GM10847 (cell line): ENCODE results near the gene F2RL3.

Experiments
- POLR2A ChIP-seq: IDR thresholded peaks from 2 replicates; pipeline ENCODE4 v1.6.1; 2011; ENCODE audit not compliant: insufficient read length; ENCODE audit errors: extremely low read depth

The F2RL3 gene

DNA sequence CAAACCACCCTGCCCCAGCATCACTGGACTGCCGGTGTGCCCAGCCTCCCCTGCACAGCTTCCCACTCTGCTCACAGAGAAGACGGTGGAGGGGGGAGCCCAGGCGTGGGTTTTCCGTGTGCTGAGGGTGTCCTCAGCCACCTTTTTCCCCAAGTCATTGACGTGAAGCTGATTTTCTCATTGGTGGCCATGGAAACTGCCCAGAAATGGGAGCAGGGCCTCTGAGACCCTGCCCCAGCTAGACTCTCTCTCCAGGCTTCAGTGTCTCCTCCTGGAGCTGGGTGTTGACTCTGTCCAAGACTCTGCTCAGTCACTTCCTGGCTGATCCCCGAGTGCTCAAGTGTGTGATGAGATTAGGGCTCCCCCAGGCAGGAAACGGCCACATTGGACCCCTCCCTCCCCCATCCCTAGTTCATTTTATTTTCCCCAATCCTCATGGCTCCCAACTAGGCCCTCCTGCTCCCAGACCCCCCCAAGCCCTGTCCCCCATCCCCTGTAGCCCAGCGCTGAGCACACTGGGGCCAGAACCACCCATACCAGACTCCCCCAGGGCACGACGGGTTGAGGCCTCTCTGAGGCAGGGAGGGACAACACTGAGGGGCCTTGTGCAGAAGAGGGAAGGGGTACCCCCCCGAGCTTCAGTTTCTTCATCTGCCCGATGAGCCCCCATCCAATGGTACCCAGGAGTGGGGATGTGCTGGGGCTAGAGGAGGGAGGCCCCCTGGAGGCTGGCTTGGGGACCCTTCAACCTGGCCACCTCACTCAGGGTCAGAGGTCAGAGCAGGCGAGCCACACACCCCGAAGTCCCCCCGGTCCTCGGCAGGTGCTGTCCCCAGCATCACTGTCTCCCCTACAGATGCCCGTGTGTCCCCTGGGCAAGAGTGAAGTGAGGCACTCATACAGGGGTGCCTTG is 1.2 kb upstream of the F2RL3 start:
- TF ChIP-seq POLR2A, result no peak

DNA sequence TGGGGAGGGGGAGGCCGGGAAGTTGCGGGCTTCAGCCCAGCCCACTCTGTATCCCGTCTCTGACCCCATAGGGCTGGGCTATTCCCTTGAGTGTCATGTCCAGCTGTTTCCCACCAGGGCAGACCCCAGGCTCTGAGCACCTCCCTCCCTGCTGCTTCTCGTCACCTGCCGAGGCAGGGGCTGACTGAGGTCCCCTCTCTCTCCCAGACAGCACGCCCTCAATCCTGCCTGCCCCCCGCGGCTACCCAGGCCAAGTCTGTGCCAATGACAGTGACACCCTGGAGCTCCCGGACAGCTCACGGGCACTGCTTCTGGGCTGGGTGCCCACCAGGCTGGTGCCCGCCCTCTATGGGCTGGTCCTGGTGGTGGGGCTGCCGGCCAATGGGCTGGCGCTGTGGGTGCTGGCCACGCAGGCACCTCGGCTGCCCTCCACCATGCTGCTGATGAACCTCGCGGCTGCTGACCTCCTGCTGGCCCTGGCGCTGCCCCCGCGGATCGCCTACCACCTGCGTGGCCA is 625 bp downstream of the F2RL3 start:
- no peak for TF ChIP-seq POLR2A

DNA sequence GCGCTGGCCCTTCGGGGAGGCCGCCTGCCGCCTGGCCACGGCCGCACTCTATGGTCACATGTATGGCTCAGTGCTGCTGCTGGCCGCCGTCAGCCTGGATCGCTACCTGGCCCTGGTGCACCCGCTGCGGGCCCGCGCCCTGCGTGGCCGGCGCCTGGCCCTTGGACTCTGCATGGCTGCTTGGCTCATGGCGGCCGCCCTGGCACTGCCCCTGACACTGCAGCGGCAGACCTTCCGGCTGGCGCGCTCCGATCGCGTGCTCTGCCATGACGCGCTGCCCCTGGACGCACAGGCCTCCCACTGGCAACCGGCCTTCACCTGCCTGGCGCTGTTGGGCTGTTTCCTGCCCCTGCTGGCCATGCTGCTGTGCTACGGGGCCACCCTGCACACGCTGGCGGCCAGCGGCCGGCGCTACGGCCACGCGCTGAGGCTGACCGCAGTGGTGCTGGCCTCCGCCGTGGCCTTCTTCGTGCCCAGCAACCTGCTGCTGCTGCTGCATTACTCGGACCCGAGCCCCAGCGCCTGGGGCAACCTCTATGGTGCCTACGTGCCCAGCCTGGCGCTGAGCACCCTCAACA is 1.2 kb downstream of the F2RL3 start:
- no peak for TF ChIP-seq POLR2A

DNA sequence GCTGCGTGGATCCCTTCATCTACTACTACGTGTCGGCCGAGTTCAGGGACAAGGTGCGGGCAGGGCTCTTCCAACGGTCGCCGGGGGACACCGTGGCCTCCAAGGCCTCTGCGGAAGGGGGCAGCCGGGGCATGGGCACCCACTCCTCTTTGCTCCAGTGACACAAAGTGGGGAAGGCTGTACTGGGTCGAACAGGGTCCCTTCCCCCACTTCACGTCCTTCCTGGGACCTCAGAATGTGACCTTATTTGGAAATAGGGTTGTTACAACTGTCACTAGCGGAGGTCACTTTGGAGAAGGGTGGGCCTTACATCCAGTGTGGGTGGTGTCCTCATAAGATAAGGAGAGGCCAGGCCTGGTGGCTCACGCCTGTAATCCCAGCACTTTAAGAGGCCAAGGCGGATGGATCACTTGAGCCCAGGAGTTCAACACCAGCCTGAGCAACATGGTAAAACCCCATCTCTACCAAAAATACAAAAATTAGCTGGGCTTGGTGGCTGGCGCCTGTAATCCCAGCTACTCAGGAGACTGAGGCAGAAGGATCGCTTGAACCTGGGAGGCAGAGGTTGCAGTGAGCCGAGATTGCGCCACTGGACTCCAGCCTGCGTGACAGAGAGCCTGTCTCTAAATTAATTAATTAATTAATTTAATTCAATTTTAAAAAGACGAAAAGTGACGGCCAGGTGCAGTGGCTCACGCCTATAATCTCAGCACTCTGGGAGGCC is 1.8 kb downstream of the F2RL3 start:
- no peak for TF ChIP-seq POLR2A

DNA sequence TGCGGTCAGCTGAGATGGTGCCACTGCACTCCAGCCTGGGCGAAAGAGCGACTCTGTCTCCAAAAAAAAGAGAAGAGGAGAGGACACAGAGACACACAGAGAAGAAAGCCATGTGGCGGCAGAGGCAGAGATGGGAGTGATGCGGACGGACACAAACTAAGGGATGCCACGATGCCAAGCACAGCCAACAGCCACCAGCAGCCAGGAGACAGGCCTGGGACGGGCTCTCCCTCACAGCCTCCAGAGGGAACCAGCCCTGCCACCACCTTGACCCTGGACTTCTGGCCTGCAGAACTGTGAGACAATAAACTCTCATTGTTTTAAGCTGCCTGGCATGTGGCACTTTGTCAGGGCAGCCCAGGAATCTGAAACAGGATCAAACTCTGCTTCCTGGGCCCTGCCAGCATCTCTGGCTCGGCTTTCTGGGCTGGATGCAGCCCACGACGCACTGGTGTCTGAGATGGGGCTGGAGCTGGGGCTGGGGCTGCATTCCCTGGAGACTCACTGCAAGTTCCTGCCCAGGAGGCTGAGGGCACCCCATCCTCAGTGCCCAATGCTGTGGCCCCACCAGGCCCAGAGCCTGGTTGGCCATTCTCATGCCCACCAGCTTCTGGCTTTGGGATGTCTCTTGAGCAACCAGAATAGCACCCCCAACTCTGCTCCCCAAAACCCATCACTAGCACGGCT is 3.0 kb downstream of the F2RL3 start:
- TF ChIP-seq POLR2A, result no peak

DNA sequence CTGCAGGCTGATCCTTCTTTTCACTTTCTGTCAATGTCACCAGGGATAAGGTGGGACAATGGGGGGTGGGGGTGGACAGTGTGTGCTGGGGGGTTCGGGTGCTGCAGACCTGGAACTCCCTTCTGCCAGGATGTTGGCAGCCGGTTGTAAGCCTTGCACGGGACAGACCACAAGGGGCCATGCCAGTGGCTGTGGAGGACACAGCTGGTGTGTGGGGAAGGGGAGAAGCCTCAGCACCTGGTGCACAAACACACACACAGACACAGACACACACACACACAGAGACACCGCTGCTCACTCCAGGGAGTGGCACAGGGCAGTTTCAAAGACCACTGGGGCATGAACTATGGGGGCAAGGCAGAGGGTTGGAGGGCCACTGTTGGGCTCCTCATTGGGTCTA is 3.6 kb downstream of the F2RL3 start:
- TF ChIP-seq POLR2A, result no peak

DNA sequence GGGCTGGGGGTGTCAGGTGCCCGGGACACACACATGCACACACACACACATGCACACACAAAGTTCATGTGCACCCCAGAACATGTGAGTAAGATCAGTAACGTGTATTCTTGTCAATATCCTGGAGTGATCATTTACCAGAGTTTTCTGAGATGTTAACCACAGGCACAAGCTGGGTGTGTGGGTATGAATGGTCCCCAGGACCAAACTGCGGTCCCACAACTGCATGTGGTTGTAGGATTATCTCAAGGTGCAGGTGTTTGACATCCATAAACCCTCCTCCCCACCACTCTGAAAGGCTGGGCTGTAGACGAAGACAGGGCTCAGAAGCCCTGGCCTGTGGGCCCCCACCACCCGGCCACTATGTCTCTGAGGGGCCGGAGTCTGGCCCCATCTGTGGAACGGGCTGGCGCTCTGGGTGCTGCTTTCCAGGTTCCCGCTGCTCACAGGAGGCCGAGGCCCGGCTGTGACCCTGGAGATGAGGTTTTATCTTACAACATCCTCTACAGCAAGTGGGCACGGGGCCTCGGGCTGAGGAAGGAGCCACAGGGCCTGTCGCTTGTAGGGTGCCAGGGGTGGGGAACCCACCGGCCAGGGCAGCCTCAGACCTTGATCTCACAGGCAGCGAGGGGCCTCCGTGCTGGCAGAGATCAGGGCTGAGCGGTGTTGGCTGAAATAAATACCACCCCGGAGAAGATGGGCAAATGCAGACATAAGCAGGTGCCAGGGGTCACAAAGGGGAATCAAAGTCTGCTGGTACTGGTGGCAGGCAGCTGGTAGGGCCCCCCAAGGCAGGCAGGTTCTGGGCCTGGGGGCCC is 4.3 kb downstream of the F2RL3 start:
- TF ChIP-seq POLR2A, result no peak

DNA sequence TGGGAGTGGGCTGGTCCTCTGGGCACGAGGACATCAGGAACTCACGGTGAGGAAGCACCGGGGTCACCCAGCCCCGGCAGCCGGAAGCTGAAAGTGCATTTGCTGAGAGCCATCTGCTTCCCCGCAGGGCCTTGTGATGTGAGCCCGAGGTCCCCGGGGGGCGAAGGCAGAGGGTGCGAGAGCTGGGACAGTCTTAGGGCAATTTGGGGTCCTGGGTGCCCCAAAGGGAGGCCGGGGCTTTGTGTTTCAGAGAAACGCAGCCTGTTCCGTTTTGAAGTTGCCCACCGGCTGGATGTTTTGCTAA is 4.8 kb downstream of the F2RL3 start:
- TF ChIP-seq POLR2A, result no peak

DNA sequence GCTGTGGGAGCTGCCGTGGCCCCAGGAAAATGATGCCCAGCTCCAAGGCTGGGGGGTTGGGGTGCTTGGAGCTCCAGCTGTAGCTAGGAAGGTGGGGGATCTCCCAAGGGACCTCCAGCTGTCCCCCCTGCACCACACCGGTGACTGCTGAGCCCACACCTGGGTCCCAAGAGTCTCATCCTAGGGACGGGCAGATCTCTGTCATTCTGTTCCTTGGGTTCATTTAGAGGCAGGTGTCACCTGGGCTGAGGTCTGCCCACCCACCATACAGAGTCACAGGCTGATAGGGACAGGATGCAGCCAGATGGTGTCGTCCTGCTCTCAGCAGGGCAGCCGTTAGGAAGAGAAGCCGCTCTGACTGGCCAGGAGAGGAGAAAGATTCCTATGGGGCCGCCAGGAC is 5.3 kb downstream of the F2RL3 start:
- no peak for TF ChIP-seq POLR2A

DNA sequence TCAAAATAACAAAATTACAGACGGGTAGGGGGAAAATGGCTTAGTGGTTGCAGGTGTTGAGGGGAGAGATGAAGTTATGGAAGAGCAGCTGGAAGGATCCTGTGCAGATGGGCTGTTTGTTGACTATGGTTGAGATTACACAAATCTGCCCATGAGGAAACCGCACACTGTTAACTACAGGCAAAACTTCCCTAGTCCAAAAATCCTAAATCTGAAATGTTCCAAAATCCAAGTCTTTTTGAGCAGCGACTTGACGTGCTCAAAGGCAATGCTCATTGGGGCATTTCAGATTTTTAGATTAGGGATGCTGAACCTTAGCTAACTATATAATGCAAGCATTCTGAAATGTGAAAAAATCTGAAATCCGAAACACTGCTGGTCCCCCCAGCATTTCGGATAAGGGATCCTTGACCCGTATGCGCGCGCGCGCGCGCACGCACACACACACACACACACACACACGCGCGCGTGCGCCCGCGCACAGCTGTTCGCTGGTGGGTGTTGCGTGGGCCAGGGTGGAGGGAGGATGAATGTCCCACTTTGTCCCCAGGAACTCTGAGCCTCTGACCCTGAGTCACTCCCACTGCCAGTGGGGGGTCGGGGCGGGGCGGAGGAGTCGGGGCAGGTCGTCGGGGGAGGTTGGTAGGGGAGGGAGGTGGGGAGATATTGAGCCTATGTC is 6.8 kb downstream of the F2RL3 start:
- TF ChIP-seq POLR2A, result no peak

DNA sequence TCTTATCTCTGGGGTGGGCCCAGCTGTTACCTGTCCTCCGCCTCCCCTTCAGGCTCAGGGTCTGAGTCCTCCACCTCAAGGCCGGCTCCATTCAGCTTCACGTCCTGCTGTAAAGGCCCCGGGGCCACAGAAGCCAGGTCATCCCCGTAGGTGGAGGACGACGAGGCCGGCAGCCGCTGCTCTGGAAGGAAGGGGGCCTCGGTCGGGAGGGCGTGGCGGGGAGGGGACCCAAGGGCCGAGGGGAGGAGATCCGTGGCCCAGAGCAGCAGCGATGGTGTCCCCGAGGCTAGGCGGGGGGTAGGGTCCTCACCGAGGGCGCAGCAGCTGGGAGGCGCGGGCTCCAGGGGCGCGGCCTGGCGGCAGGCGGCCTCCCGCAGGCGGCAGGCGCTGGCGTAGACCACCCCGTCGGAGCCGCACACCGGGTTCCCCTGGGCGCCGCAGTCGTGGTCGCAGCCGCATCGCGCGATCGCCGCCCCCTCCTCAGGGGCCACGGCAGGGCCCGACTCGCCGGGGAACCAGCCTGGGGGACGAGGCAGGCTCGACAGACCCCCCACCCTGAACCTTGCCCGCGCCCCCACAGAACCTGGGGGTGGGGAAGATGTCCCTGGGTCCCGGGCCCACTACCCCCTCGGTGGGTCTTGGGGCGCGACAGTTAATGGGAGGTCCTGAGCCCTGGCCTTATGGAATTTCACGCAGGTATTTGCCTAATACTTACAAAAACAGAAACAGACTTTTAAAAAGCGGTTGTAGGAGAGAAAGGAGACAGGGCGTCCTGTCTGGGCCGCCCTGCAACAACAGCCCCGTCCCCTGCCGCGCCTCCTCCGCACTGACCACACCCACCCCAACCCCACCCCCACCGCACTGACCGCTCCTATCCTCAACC is 7.6 kb downstream of the F2RL3 start:
- no peak for TF ChIP-seq POLR2A

DNA sequence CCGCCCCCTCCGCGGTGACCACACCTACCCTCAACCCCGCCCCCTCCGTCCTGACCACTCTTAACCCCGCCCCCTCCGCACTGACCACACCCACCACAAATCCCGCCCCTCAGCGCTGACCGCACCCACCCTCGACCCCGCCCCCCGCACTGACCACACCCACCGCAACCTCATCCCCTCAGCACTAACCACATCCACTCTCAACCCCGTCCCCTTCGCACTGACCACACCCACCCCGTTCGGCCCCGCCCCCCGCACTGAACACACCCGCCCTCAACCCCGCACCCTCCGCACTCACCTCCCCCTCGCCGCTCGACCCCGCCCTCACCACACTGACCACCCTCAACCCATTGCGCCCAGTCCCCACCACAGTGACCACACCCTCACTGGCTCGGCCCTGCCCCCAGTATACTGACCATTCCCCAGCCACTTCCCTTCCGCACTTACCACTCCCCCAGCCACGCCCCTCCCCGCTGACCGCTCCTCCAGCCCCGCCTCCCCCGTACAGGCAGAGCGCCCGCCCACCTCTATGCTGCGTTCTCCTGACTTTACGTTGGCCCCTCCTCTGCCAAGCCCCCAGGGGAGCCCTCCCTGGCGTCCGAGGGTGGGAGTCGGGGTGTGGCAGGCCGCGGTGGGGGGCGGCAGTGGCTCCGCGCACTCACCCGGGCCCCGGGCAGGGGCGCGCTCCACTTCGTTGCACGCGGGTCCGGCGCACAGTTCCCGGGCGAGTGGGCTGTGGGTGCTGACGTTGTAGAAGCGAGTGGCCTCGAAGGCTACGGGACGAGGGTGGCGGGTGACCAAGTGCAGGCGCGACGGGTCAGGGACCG is 8.4 kb downstream of the F2RL3 start:
- no peak for TF ChIP-seq POLR2A
